AG09319 (cell line): ENCODE data around the gene TCP11L2.

ENCODE experiments used
- DNase-seq: peaks from one replicate; pipeline ENCODE4 v3.0.0-alpha.2; 2010; ENCODE audit warnings: low read depth; ENCODE audit errors: extremely low read depth
- CTCF ChIP-seq: IDR thresholded peaks from 2 replicates; pipeline ENCODE4 v1.5.1; 2011; ENCODE audit warnings: low read depth, mild to moderate bottlenecking, inconsistent platforms, low read length, moderate library complexity

TCP11L2 gene

GRCh38 chr12:106275458-106275857 is 27.1 kb upstream of the TCP11L2 start:
- TF ChIP-seq CTCF: no peak
- DNase-seq: no peak

GRCh38 chr12:106276032-106276740 is 26.3 kb upstream of the TCP11L2 start:
- no peak for DNase-seq
- TF ChIP-seq CTCF: no peak

GRCh38 chr12:106280106-106280505 is 22.4 kb upstream of the TCP11L2 start:
- DNase-seq: no peak
- no peak for TF ChIP-seq CTCF

GRCh38 chr12:106281056-106281782 is 21.3 kb upstream of the TCP11L2 start:
- no peak for TF ChIP-seq CTCF
- DNase-seq: no peak

- DNase-seq: no peak
These were observed 20.7 kb upstream of the TCP11L2 start for GRCh38 chr12:106281804-106282203.

GRCh38 chr12:106282457-106283097 is 20.0 kb upstream of the TCP11L2 start:
- DNase-seq: no peak

More at GRCh38 chr12:106281804-106282203, 20.7 kb upstream of the TCP11L2 start:
- TF ChIP-seq CTCF: no peak

More at GRCh38 chr12:106282457-106283097, 20.0 kb upstream of the TCP11L2 start:
- peak; percentile 56 for TF ChIP-seq CTCF
